GM18499 (cell line): ENCODE measurements around the gene ESPN.
"Not testable (repeated sequence)": the region's sequence is repeated elsewhere in the genome, so short reads cannot be mapped to it uniquely, and the experiment has no call there.

Experiments
- ATAC-seq: cut with Tn5 transposase; IDR thresholded peaks from one replicate; pipeline ENCODE4 v1.9.1; 2021; ENCODE audit warnings: moderate number of reproducible peaks; ENCODE audit not compliant: insufficient read depth, unreplicated experiment

The ESPN gene, protein sequence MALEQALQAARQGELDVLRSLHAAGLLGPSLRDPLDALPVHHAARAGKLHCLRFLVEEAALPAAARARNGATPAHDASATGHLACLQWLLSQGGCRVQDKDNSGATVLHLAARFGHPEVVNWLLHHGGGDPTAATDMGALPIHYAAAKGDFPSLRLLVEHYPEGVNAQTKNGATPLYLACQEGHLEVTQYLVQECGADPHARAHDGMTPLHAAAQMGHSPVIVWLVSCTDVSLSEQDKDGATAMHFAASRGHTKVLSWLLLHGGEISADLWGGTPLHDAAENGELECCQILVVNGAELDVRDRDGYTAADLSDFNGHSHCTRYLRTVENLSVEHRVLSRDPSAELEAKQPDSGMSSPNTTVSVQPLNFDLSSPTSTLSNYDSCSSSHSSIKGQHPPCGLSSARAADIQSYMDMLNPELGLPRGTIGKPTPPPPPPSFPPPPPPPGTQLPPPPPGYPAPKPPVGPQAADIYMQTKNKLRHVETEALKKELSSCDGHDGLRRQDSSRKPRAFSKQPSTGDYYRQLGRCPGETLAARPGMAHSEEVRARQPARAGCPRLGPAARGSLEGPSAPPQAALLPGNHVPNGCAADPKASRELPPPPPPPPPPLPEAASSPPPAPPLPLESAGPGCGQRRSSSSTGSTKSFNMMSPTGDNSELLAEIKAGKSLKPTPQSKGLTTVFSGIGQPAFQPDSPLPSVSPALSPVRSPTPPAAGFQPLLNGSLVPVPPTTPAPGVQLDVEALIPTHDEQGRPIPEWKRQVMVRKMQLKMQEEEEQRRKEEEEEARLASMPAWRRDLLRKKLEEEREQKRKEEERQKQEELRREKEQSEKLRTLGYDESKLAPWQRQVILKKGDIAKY

DNA sequence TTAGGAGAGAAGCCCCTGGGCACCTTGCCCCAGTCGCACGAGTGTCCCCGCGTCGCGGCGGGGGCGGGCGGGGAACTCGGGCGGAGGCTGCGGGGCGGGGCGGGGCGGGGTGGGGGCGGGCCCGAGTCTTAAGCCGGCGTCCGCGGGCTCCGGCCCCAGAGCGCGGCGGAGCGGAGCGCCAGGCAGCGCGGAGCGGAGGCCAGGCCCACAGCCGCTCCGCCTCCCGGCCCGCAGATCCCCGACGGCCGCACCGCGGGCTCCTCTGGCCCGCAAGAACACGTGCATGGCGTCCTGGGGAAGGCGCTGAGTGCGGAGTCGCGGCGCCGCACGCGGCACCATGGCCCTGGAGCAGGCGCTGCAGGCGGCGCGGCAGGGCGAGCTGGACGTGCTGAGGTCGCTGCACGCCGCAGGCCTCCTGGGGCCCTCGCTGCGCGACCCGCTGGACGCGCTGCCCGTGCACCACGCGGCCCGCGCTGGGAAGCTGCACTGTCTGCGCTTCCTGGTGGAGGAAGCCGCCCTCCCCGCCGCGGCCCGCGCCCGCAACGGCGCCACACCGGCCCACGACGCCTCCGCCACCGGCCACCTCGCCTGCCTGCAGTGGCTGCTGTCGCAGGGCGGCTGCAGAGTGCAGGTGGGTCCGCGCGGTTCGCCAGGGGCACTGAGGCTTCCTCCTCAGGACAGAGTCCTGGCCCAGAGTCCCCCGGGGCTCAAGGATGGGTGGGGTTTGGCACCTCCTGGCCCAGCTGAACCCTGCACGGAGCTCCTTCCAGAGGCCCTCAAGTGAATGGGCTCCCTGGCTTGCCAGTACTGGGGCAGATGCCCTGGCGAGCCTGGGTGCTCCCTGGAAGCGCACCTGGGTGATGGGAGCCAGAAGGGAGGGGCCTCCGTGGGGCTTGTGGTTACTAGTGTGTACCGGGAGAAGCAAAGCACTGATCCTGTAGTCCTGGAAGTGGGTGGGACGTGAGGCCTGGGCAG, at the start of gene ESPN:
TSS of gene ESPN (plus strand) at position 158 of the 975 bp plus-strand sequence. CDS start at position 338, 180 bp downstream.
- ATAC-seq, result no peak

DNA sequence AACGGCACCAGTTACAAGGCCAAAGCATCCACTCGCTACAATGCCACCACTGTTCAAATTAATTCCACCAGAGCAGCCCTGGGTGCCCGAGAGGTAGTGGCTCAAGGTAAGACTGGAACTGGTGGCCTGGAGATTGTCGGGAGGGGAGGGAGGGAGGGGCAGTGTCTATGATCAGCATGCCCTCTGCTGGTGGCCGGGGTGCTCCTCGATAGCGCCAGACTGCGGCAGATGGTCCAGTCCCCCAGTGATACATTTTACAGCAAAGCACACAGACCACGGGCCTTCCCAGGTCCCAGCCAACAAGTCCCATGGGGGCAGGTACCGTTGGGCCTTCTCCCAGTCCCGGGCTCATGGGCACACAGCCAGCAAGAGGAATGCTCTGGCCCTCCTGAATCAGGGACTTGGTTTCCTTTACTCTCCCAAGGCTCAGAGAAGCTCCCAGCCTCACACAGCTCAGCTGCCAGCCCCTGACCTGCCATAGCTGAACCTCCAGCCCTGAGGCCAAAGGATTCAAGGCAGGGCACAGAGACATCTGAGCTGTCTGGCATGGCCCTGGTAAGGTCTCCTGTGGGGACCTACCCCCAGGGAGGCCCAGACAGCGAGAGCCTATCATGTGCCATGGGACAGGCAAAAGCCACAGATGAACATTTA, 46.4 kb upstream of the ESPN start:
- no peak for ATAC-seq

DNA sequence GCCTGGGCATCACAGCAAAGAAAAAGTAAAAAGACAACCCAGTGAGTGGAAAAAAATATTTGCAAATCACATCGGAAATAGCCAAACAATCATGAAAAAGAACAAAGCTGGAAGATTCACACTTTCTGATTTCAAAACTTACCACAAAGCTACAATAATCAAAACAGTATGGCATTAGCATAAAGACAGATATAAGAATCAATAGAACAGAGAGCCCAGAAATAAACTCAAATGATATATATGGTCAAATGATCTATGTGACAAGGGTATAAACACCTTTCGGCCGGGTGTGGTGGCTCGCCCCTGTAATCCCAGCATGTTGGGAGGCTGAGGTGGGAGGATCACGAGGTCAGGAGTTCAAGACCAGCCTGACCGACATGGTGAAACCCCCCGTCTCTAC, 44.5 kb upstream of the ESPN start:
- ATAC-seq, result no peak

DNA sequence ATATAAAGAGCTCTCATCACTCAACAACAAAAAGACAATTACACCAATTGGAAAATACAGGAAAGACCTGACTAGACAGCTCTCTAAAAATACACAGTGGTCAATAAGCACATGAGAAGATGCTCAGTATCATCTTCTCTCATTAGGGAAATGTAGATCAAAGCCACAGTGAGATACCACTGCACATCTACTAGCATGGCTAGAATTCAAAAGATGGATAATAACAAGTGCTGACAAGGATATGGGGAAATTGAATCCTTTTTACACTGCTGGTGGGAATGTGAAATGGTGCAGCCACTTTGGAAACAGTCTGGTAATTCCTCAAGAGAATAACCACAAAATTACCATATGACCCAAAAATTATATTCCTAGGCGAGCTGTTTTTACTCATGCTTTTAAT, 40.4 kb upstream of the ESPN start:
- no peak for ATAC-seq

DNA sequence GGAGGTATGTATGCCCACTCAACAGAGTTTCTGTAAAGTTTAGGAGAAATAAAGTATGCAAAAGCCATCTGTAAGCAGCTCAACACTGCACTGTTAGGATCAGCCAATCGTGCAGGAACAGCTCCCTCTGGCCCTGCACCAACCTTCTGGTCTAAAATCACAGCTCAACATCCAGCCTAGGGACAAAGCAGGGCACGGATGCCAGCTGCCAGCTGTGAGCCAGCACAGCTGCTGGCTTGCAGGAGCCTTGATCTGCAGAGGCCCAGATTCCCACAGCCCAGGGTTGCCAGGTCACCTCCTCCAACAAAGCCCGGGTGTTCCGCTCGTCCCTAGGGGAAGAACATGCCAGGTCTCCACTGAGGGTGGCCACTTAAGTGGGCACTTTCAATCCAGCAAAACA, 39.6 kb upstream of the ESPN start:
- no peak for ATAC-seq

DNA sequence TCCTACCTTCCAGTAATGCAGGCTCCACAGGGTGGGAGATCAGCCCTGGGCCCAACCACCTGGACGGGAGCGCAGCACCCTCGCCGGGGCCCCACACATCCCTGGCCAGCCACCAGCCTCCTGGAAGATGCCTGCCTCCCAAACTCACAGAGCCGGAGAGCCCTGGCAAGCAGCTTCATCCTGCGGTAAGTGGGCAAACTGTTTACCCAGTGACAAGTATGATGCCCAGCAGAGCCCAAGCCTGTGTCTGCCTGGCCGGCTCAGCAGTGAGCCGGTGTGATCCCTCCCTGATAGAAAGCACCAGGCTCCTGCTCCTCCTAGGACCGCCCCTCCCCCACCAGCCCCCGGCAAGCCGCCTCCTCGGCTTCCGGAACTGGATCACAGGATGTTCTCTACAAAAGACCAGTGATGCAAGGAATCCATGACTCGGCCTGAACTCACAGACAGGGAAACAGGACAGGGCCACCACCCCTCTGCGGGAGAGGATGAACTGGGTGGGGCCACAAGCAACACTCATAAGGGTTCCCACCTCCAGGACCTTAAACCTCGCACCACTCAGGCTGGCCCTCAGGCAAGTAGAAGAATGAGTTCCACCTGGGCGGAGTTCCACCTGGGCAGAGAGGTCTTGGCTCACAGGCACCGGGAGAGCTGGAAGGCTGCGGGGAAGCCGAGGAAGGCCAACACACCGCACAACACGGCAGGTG, 38.9 kb upstream of the ESPN start:
- ATAC-seq, result no peak

DNA sequence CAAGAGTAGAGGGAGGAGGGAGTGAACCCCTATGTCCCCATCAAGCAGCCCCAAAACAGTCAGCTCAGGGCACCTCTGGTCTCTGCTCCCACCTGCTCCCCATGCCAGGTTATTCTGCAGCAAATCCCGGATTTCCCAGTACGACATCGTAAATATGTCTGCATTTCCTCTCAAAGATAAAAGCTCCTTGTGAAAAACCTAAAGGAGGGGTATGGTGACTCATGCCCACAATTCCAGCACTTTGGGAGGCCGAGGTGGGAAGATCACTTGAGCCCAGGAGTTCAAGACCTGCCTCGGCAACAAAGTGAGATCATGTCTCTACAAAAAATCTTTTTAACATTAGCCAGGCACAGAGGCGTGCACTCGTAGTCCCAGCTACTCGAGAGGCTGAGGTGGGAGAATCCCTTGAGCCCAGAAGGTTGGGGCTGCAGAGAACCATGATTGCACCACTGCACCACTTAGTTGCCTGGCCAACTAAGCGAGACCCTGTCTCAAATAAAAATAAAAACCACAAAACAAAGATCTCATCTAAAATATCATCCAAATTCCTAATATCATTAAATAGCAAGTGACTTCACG, 38.1 kb upstream of the ESPN start:
- ATAC-seq, result no peak

DNA sequence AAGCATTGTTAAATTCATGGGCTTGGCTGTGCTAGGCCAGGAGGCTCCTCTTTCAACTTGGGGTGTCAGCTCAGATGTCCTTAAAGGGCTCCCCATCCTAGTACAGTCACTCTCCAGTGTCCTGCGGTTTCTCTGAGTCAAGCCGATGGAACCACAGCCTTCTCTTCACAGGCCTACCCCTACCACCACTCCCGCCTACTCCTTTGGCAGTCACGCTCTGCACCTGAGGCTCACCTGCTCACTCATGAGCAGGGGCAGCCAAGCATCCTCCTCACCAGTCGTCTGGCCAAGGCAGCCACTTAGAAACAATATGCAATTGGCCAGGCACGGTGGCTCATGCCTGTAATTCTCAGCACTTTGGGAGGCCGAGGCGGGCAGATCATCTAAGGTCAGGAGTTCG, 34.6 kb upstream of the ESPN start:
- ATAC-seq, result no peak

DNA sequence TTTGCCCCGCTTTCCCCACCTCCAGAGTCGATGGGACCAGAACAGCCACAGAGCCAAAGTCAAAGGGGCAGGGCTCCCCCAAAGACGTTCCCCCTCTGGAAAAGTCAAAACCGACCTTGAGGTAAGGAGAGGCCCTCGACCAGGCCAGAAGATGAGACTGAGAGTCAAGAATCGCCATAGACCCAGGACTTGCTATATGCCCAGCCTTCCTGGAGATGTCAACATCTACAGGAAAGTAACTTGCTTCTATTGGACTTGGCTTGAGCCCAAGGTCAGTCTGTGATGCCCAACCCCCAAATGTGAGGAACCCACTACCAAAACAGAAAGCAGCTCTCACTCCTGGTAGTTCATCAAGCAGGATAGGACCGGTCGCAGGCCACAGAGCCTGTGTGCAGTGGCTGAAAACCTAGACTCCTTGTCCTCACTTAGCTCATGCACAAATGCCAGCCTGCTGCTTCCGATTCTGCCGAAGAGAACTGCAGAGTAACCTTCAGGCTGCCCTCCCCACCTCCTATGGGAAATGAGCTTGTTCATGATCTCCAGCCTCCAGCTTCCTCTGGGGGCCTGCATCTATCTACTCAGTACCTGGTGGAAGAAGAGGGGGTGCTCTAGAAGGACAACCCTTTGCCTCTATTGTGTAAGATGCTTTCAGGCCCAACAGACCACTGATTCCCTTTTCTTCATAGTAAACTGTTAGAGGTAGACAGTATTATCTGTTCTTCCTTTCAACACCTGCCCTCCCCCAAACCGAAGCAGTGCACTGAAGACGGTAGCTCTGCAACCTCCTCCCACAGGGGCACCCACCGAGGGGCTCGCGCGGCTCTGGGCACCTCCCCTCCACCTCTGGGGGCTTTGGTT, 32.4 kb upstream of the ESPN start:
- no peak for ATAC-seq

DNA sequence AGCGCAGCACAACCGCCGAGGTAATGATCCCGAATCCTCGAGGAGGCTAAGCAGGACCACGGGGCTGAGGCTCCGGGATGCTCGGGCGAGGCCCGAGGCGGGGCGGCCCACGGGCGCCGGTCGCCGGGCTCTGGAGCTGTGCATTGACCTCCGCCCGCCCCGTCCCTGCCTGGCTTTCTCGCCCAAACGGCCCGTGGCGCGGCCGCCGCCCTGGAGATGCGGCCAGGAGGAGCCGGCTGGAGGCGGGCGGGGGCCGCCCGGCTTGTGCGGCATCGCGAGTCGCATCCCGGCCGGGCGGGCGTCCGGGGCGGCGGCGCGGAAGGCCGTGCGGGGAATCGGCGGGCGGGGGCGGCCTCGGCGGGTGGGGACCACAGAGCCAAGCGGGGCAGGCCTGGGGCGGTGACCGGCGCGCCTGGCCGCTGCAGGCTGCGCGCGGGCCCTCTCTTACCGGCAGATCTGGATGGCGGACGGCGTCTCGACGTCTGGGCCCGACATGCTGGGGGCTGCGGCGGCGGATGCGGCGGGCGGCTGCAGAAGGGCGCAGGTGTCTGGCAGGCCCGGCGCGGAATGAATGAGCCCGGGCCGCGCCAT, 31.7 kb upstream of the ESPN start:
- no peak for ATAC-seq

DNA sequence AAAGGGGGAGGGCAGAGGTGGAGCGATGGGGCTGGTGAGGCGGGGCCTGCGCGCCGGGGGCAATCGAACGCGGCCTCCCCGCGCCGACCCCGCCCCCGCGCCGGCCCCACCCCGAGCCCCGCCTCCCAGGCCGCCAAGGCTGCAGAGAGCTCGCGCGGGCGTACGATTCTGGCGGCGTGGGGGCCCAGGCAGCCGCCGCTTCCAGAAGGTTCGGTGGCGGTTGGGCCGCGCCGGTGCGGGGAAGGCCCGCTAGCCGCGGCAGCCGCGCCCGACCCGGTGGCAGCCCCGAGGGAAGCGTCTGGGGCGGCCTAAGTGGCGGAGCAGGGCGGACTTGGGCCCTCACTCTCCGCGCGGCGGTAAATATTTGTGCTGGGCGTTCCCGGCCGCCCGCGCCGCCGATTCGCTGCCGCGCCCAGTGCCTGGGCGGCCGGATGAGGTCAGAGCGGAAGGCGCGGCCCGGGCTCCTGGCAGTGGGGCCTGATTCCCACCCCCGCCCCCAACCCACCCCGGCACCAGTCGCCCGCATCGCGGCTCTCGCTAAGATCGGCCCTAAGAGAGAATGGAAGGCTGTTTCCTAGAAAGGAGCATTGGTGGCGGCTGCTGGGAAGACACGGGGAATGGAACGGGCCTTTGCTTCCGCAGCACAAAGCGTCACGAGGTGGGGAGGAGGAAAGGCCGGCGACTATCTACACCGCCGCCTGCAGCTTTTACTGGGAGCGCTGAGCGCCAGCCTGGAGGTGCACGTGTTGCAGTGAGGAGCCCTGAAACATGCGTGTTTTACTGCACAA, 31.0 kb upstream of the ESPN start, which contains the start of gene ACOT7:
TSS of gene ACOT7 (minus strand) at position 368 of the 788 bp plus-strand sequence. CDS start 368 bp downstream, outside the sequence.
- ATAC-seq, result peak; percentile 40

DNA sequence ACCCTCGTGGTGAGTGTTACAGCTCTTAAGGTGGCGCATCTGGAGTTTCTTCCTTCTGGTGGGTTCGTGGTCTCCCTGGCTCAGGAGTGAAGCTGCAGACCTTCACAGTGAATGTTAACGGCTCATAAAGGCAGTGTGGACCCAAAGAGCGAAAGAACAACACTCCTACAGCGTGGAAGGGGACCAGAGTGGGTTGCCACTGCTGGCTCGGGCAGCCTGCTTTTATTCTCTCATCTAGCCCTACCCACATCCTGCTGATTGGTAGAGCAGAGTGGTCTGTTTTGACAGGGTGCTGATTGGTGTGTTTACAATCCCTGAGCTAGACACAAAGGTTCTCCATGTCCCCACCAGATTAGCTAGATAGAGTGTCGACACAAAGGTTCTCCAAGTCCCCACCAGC, 29.4 kb upstream of the ESPN start:
- ATAC-seq, result not testable (repeated sequence)

DNA sequence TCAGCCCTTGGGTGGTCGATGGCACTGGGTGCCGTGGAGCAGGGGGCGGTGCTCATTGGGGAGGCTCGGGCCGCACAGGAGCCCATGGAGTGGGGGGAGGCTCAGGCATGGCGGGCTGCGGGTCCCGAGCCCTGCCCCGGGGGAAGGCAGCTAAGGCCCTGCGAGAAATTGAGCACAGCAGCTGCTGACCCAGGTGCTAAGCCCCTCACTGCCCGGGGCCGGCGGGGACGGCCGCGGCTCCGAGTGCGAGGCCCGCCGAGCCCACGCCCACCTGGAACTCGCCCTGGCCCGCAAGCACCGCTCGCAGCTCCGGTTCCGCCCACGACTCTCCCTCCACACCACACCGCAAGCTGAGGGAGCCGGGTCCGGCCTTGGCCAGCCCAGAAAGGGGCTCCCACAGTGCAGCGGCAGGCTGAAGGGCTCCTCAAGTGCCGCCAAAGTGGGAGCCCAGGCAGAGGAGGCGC, 28.8 kb upstream of the ESPN start:
- ATAC-seq, result not testable (repeated sequence)

DNA sequence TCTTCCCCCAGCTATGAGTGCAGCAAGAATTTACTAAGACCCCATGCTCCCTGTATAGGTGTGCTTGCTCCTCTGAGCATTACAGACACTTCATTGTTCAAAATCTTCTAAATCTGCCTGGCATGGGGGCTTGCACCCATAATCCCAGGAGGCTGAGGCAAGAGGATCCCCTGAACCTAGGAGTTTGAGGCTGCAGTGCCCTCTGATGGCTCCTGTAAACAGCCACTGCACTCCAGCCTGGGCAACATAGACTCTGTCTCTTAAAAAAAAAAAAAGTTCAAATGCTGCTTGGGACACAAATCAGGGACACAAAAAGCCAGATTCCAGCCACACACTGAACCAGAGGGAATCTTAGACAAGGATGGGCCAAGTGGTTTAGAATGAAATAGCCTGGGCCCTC, 27.6 kb upstream of the ESPN start:
- no peak for ATAC-seq

DNA sequence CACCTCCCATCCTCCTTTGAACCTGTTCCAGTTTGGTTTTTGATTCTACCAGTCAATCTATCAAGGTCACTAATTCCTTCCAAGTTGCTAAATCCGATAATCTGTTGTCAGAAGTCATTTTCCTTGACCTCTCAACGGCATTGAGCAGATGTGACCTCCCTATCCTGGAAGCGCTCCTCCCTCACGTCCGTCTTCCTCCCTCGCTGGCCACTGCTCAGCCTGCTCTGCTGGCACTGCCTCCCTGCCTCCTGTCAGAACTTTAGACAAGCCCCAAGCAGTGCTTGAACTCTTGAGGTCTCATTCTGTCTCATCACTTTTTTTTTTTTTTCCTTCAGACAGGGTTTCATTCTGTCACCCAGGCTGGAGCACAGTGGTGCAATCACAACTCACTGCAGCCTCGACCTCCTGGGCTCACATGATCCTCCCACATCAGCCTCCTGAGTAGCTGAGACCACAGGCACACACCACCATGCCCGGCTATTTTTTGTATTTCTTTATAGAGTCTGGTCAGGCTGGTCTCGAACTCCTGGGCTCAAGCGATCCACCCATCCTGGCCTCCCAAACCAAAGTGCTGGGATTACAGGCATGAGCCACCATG, 26.6 kb upstream of the ESPN start:
- ATAC-seq, result no peak

DNA sequence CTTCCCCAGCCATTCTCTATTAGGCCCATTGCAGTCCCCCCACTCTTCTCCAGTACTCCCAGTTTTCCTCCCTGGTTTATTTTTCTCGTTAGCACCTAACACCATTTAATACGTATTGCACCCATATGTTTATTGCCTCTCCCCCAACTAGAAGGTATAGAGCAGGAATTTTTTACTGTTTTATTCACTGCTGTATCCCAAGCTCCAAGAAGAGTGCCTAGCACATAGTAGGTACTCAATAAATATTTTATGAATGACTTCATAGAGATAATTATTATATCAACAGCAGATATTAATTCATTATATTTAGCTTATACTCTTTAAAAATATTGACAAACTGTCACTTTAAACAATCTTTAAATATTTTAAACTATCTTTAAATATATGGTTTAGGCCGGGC, 25.3 kb upstream of the ESPN start:
- ATAC-seq, result no peak
